D721Med (cell line): Measurements from ENCODE around the gene SIGLEC11.

Source experiments
- DNase-seq: peaks from one replicate; pipeline ENCODE4 v3.0.0; 2011; ENCODE audit warnings: low spot score; ENCODE audit not compliant: insufficient read length
- FAIRE-seq: peaks from 2 replicates; lab custom pipeline; 2011; peaks lifted over from hg19 to GRCh38; lab: Jason Lieb, UNC
- TF ChIP-seq, protein P1 (sequence below): IDR thresholded peaks from 2 replicates; pipeline ENCODE4 v1.5.1; 2012; ENCODE audit warnings: mild to moderate bottlenecking, control low read depth; ENCODE audit not compliant: insufficient read depth; ENCODE audit errors: missing control alignments

The SIGLEC11 gene

GRCh38 chr19:49954933-49955332 is 6.0 kb downstream of the SIGLEC11 start:
- TF ChIP-seq, protein P1, sequence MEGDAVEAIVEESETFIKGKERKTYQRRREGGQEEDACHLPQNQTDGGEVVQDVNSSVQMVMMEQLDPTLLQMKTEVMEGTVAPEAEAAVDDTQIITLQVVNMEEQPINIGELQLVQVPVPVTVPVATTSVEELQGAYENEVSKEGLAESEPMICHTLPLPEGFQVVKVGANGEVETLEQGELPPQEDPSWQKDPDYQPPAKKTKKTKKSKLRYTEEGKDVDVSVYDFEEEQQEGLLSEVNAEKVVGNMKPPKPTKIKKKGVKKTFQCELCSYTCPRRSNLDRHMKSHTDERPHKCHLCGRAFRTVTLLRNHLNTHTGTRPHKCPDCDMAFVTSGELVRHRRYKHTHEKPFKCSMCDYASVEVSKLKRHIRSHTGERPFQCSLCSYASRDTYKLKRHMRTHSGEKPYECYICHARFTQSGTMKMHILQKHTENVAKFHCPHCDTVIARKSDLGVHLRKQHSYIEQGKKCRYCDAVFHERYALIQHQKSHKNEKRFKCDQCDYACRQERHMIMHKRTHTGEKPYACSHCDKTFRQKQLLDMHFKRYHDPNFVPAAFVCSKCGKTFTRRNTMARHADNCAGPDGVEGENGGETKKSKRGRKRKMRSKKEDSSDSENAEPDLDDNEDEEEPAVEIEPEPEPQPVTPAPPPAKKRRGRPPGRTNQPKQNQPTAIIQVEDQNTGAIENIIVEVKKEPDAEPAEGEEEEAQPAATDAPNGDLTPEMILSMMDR, result no peak
- DNase-seq, result no peak
- FAIRE-seq, result no peak

- TF ChIP-seq, protein P1, result no peak
- no peak for FAIRE-seq
- DNase-seq, result no peak
These were observed 6.7 kb downstream of the SIGLEC11 start for GRCh38 chr19:49954092-49954829.

- FAIRE-seq (no peak), DNase-seq (no peak)
- TF ChIP-seq, protein P1, result no peak
These were observed 7.6 kb downstream of the SIGLEC11 start for GRCh38 chr19:49953416-49953815.

DNA sequence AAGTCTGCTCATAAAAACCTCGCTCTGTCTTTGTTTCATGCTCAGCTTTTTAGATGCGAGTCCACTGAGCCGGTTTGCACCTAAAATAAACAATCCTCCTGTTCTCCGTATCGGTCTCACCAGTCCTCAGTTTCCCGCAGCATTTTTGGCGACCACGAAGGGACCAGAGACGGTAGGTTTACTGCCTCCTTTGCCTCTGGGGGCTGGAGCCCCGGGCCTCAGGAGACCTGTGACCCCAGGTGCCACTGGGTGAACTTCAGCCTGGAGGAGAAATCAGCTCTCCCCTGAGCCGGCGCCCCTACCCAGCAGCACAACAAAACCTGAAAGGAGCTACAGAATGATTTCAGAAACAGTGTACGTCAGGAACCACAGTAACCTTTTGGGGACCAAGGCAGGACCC is 8.1 kb downstream of the SIGLEC11 start:
- FAIRE-seq, result no peak
- DNase-seq, result no peak
- TF ChIP-seq, protein P1, result no peak

GRCh38 chr19:49952479-49952836 is 8.5 kb downstream of the SIGLEC11 start:
- no peak for DNase-seq
- TF ChIP-seq, protein P1, result no peak
- FAIRE-seq, result no peak

GRCh38 chr19:49951806-49952478 is 9.0 kb downstream of the SIGLEC11 start:
- FAIRE-seq (no peak), DNase-seq (no peak)
- TF ChIP-seq, protein P1, result no peak
